Endometrial microvascular endothelial cells (primary cell): ENCODE results near the gene SPTAN1. TPM values are rescaled to one million over a fixed set of nuclear protein-coding genes. Genes with fewer than 3 reads are reported as not detected.

Experiments
- total RNA-seq: library from RNA; depleted of rRNA; stranded (reverse); fragments of >200 nt; gene quantifications from one replicate; pipeline ENCODE4 v1.2.3, GENCODE V29; 2015; ENCODE audit errors: inconsistent ontology term

SPTAN1 gene
- total RNA-seq, 1 donor from 2014 or later, result 221 TPM

Other genes starting within 250 kb of the SPTAN1 start
- 20.8 TPM for gene TRUB2, start 230.1 kb upstream of the SPTAN1 start, total RNA-seq
- gene COQ4, start 229.7 kb upstream of the SPTAN1 start, total RNA-seq, result 50.6 TPM
- 46.2 TPM for gene SLC27A4, start 212.1 kb upstream of the SPTAN1 start, total RNA-seq
- 75.4 TPM for gene URM1, start 181.2 kb upstream of the SPTAN1 start, total RNA-seq
- 25.7 TPM for gene CERCAM, start 131.7 kb upstream of the SPTAN1 start, total RNA-seq
- gene ODF2, start 96.6 kb upstream of the SPTAN1 start, total RNA-seq, result 29.0 TPM
- gene GLE1, start 47.9 kb upstream of the SPTAN1 start, total RNA-seq, result 25.0 TPM
- gene DYNC2I2, start 104.3 kb downstream of the SPTAN1 start, total RNA-seq, result 112 TPM
- gene SET, start 136.6 kb downstream of the SPTAN1 start, total RNA-seq, result 410 TPM
- gene PKN3, start 149.9 kb downstream of the SPTAN1 start, total RNA-seq, result 33.1 TPM
- gene ZDHHC12, start 171.5 kb downstream of the SPTAN1 start, total RNA-seq, result 101 TPM
- gene ZER1, start 219.3 kb downstream of the SPTAN1 start, total RNA-seq, result 38.4 TPM
- gene TBC1D13, start 234.7 kb downstream of the SPTAN1 start, total RNA-seq, result 19.1 TPM